GM19372 (cell line): ENCODE data around the gene KIRREL3.
A peak's percentile ranks its signal among the peaks of the same experiment; 100 is the strongest.

Experiments
- ATAC-seq: cut with Tn5 transposase; IDR thresholded peaks from one replicate; pipeline ENCODE4 v1.9.1; 2021; ENCODE audit warnings: mild to moderate bottlenecking, low read depth, moderate library complexity; ENCODE audit not compliant: unreplicated experiment

KIRREL3 gene

GRCh38 chr11:126918556-126918955 is 82.0 kb downstream of the KIRREL3 start:
- ATAC-seq = no peak

GRCh38 chr11:126917531-126918204 is 82.9 kb downstream of the KIRREL3 start:
- peak; percentile 66 for ATAC-seq

- no peak for ATAC-seq
These were observed 85.1 kb downstream of the KIRREL3 start for GRCh38 chr11:126915430-126915829.

GRCh38 chr11:126914941-126915340 is 85.6 kb downstream of the KIRREL3 start:
- no peak for ATAC-seq

- no peak for ATAC-seq
These were observed 86.4 kb downstream of the KIRREL3 start for GRCh38 chr11:126914166-126914565.

GRCh38 chr11:126904520-126904919 is 96.0 kb downstream of the KIRREL3 start:
- no peak for ATAC-seq

- ATAC-seq = no peak
These were observed 98.8 kb downstream of the KIRREL3 start for GRCh38 chr11:126901783-126902182.

GRCh38 chr11:126899961-126900748 is 100.4 kb downstream of the KIRREL3 start:
- ATAC-seq = no peak

GRCh38 chr11:126898802-126899201 is 101.8 kb downstream of the KIRREL3 start:
- no peak for ATAC-seq

- no peak for ATAC-seq
These were observed 103.1 kb downstream of the KIRREL3 start for GRCh38 chr11:126897430-126897829.

GRCh38 chr11:126896025-126896424 is 104.5 kb downstream of the KIRREL3 start:
- ATAC-seq = no peak

- ATAC-seq = no peak
These were observed 106.8 kb downstream of the KIRREL3 start for GRCh38 chr11:126893796-126894195.

- ATAC-seq = no peak
These were observed 107.8 kb downstream of the KIRREL3 start for GRCh38 chr11:126892756-126893155.

- ATAC-seq = no peak
These were observed 108.9 kb downstream of the KIRREL3 start for GRCh38 chr11:126891556-126892217.

GRCh38 chr11:126890561-126890960 is 110.0 kb downstream of the KIRREL3 start:
- ATAC-seq = no peak

GRCh38 chr11:126888115-126888712 is 112.4 kb downstream of the KIRREL3 start:
- ATAC-seq = no peak

- ATAC-seq = no peak
These were observed 113.9 kb downstream of the KIRREL3 start for GRCh38 chr11:126886636-126887035.

GRCh38 chr11:126886085-126886484 is 114.5 kb downstream of the KIRREL3 start:
- no peak for ATAC-seq

GRCh38 chr11:126884594-126884993 is 116.0 kb downstream of the KIRREL3 start:
- ATAC-seq = no peak

GRCh38 chr11:126884192-126884591 is 116.4 kb downstream of the KIRREL3 start:
- no peak for ATAC-seq

GRCh38 chr11:126880872-126881271 is 119.7 kb downstream of the KIRREL3 start:
- ATAC-seq = no peak
